CD4-positive, alpha-beta T cell treated with Interleukin-6 for 4 hours (primary cell): ENCODE results near the gene RPTOR.
"Not testable (repeated sequence)": the region's sequence is repeated elsewhere in the genome, so short reads cannot be mapped to it uniquely, and the experiment has no call there.

Experiments used
- DNase-seq: peaks from one replicate; pipeline ENCODE4 v3.0.0-alpha.2; 2020; ENCODE audit warnings: mixed read lengths

RPTOR gene

GRCh38 chr17:80789356-80789902, 244.8 kb downstream of the RPTOR start:
- DNase-seq: peak; percentile 42

GRCh38 chr17:80790021-80790765, 245.6 kb downstream of the RPTOR start:
- DNase-seq: peak; percentile 62

- peak; percentile 44 for DNase-seq
Measured at GRCh38 chr17:80790981-80791742, 246.5 kb downstream of the RPTOR start.

GRCh38 chr17:80791758-80792284, 247.2 kb downstream of the RPTOR start:
- DNase-seq: peak; percentile 70

GRCh38 chr17:80792373-80792781, 247.7 kb downstream of the RPTOR start:
- no peak for DNase-seq

- DNase-seq: no peak
Measured at GRCh38 chr17:80793421-80793820, 248.8 kb downstream of the RPTOR start.

- no peak for DNase-seq
Measured at GRCh38 chr17:80793851-80794267, 249.2 kb downstream of the RPTOR start.

- no peak for DNase-seq
Measured at GRCh38 chr17:80794281-80795089, 249.8 kb downstream of the RPTOR start.

- no peak for DNase-seq
Measured at GRCh38 chr17:80795090-80795580, 250.5 kb downstream of the RPTOR start.

- DNase-seq: no peak
Measured at GRCh38 chr17:80795754-80796153, 251.1 kb downstream of the RPTOR start.

GRCh38 chr17:80796430-80796861, 251.8 kb downstream of the RPTOR start:
- no peak for DNase-seq

GRCh38 chr17:80797222-80797621, 252.6 kb downstream of the RPTOR start:
- not testable (repeated sequence) for DNase-seq

- DNase-seq: no peak
Measured at GRCh38 chr17:80797741-80798594, 253.3 kb downstream of the RPTOR start.

GRCh38 chr17:80798595-80799537, 254.2 kb downstream of the RPTOR start:
- DNase-seq: no peak

GRCh38 chr17:80799538-80800480, 255.2 kb downstream of the RPTOR start:
- DNase-seq: no peak

- no peak for DNase-seq
Measured at GRCh38 chr17:80800481-80801391, 256.1 kb downstream of the RPTOR start.

- DNase-seq: no peak
Measured at GRCh38 chr17:80802626-80803450, 258.2 kb downstream of the RPTOR start.
